Measurements from ENCODE around the gene PHF24. TPM values are rescaled to one million over a fixed set of nuclear protein-coding genes. Genes with fewer than 3 reads are reported as not detected.

PHF24 gene
- total and polyA plus RNA-seq, 2 experiments from 2014 or later, result 0.11 to 0.67 TPM

- no peaks in the 10 kb centered on the region for H3K9me3 ChIP-seq (ENCODE audit: low read depth)
- H3K4me1 ChIP-seq (ENCODE audit: insufficient read depth), result peaks cover 23% of the 10 kb centered on the region
- DNase-seq (ENCODE audit: low spot score), result peak; percentile 62
- H4K20me1 ChIP-seq (ENCODE audit: insufficient read depth, poor library complexity, severe bottlenecking), result no peaks in the 10 kb centered on the region
- no peaks in the 10 kb centered on the region for H3K27me3 ChIP-seq
- H3K4me3 ChIP-seq, result no peak overlapping the region
- H3K4me2 ChIP-seq, result peak overlapping the region; percentile 36
- H3K27ac ChIP-seq, result peak overlapping the region; percentile 94
- TF ChIP-seq CTCF (IDR thresholded peaks at IDR 0.05; ENCODE audit: poor library complexity) (peak; percentile 11), EZH2phosphoT487 (IDR thresholded peaks at IDR 0.05; ENCODE audit: low read depth, severe bottlenecking, unreplicated experiment) (no peak)
- no peaks in the 10 kb centered on the region for H3K9me2 ChIP-seq (replicated peaks; ENCODE audit: insufficient read depth)
- H3K36me3 ChIP-seq (replicated peaks; ENCODE audit: insufficient read depth, low read depth), result no peaks in the 10 kb centered on the region
- H3K79me2 ChIP-seq, result no peaks in the 10 kb centered on the region
- 74% methylated on average over 13 of the region's 15 CpGs for WGBS (ENCODE audit: low lambda C conversion rate, missing lambda C conversion rate)
- no peak overlapping the region for H2AFZ ChIP-seq
Measured at GRCh38 chr9:34991607-34992375, 33.7 kb downstream of the PHF24 start.

- Histone ChIP-seq H3K9me3 (ENCODE audit: low read depth) (no peaks in the 10 kb centered on the region), H3K79me2 (no peaks in the 10 kb centered on the region), H3K27ac (peak overlapping the region; percentile 94), H3K4me3 (no peak overlapping the region), H3K36me3 (replicated peaks; ENCODE audit: insufficient read depth, low read depth) (no peaks in the 10 kb centered on the region), H4K20me1 (ENCODE audit: insufficient read depth, poor library complexity, severe bottlenecking) (no peaks in the 10 kb centered on the region), H3K27me3 (no peaks in the 10 kb centered on the region), H3K9me2 (replicated peaks; ENCODE audit: insufficient read depth) (no peaks in the 10 kb centered on the region), H3K4me1 (ENCODE audit: insufficient read depth) (peaks cover 27% of the 10 kb centered on the region), H3K4me2 (peak overlapping the region; percentile 36), H2AFZ (no peak overlapping the region)
- 71% methylated on average over 15 of the region's 16 CpGs for WGBS (ENCODE audit: low lambda C conversion rate, missing lambda C conversion rate)
- peak; percentile 78 for DNase-seq (ENCODE audit: low spot score)
- no peak for TF ChIP-seq EZH2 (IDR thresholded peaks at IDR 0.05; ENCODE audit: borderline replicate concordance)
- TF ChIP-seq EZH2phosphoT487 (IDR thresholded peaks at IDR 0.05; ENCODE audit: low read depth, severe bottlenecking, unreplicated experiment), result no peak
- TF ChIP-seq CTCF (IDR thresholded peaks at IDR 0.05; ENCODE audit: poor library complexity), result no peak
Measured at GRCh38 chr9:34992376-34992951, 34.4 kb downstream of the PHF24 start.

- H2AFZ ChIP-seq, result no peak overlapping the region
- no peaks in the 10 kb centered on the region for H4K20me1 ChIP-seq (ENCODE audit: insufficient read depth, poor library complexity, severe bottlenecking)
- 76% methylated on average over 9 of the region's 10 CpGs for WGBS (ENCODE audit: low lambda C conversion rate, missing lambda C conversion rate)
- H3K9me2 ChIP-seq (replicated peaks; ENCODE audit: insufficient read depth), result no peaks in the 10 kb centered on the region
- no peak overlapping the region for H3K4me3 ChIP-seq
- H3K36me3 ChIP-seq (replicated peaks; ENCODE audit: insufficient read depth, low read depth), result no peaks in the 10 kb centered on the region
- H3K79me2 ChIP-seq, result no peaks in the 10 kb centered on the region
- peak; percentile 65 for DNase-seq (ENCODE audit: low spot score)
- H3K27me3 ChIP-seq, result no peaks in the 10 kb centered on the region
- H3K27ac ChIP-seq, result peak overlapping the region; percentile 94
- H3K9me3 ChIP-seq (ENCODE audit: low read depth), result no peaks in the 10 kb centered on the region
- TF ChIP-seq EZH2phosphoT487 (IDR thresholded peaks at IDR 0.05; ENCODE audit: low read depth, severe bottlenecking, unreplicated experiment) (no peak), CTCF (IDR thresholded peaks at IDR 0.05; ENCODE audit: poor library complexity) (no peak), EZH2 (IDR thresholded peaks at IDR 0.05; ENCODE audit: borderline replicate concordance) (no peak)
- peaks cover 33% of the 10 kb centered on the region for H3K4me1 ChIP-seq (ENCODE audit: insufficient read depth)
- peak overlapping the region; percentile 8 for H3K4me2 ChIP-seq
Measured at GRCh38 chr9:34993502-34994259, 35.6 kb downstream of the PHF24 start.
